Fibroblast of peridontal ligament (primary cell): ENCODE data around the gene ARHGAP20.

Experiments used
- DNase-seq: peaks from one replicate; pipeline ENCODE4 v3.0.0-alpha.2; 2010; ENCODE audit errors: extremely low read depth

The ARHGAP20 gene

GRCh38 chr11:110529043-110529442, 183.2 kb downstream of the ARHGAP20 start:
- DNase-seq, result no peak

DNA sequence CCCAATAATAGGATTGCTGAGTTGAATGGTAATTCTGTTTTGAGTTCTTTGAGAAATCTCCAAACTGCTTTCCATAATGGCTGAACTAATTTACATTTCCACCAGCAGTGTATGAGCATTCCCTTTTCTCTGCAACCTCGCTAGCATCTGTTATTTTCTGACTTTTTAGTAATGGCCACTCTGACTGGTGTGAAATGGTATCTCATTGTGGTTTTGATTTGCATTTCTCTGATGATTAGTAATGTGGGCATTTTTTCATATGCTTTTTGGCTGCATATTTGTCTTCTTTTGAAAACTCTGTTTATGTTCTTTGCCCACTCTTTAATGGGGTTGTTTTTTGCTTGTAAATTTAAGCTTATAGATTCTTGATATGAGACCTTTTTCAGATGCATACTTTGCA, 185.1 kb downstream of the ARHGAP20 start:
- DNase-seq, result no peak
